Karpas-422 (cell line): ENCODE measurements around the gene PRKCZ. TPM values are rescaled to one million over a fixed set of nuclear protein-coding genes. Genes with fewer than 3 reads are reported as not detected.

ENCODE experiments used
- DNase-seq: peaks from one replicate; pipeline ENCODE4 v3.0.0-alpha.2; 2015
- H2AFZ ChIP-seq: fragments of 200-600 bp; sonication (generic); 2 replicates; pipeline ENCODE4 v1.6.1; 2014; ENCODE audit warnings: antibody characterized with exemption, low read length, mixed read lengths
- H3K27ac ChIP-seq: fragments of 200-600 bp; sonication (generic); 2 replicates; pipeline ENCODE4 v1.5.1; 2014; ENCODE audit warnings: mild to moderate bottlenecking, low read length, moderate library complexity
- H3K27me3 ChIP-seq: fragments of 200-600 bp; sonication (generic); 2 replicates; pipeline ENCODE4 v1.6.1; 2014; ENCODE audit warnings: low read length, mixed read lengths
- H3K36me3 ChIP-seq: fragments of 200-600 bp; sonication (generic); 2 replicates; pipeline ENCODE4 v1.6.1; 2014; ENCODE audit warnings: low read length, mixed read lengths; ENCODE audit not compliant: insufficient read depth
- H3K4me1 ChIP-seq: fragments of 200-600 bp; sonication (generic); 2 replicates; pipeline ENCODE4 v1.6.1; 2014; ENCODE audit warnings: mild to moderate bottlenecking, low read length, mixed read lengths
- H3K4me2 ChIP-seq: fragments of 200-600 bp; sonication (generic); 2 replicates; pipeline ENCODE4 v1.6.1; 2014; ENCODE audit warnings: low read length, low read depth, mild to moderate bottlenecking; ENCODE audit not compliant: poor library complexity, severe bottlenecking
- H3K4me3 ChIP-seq: fragments of 200-600 bp; sonication (generic); 2 replicates; pipeline ENCODE4 v1.5.1; 2014; ENCODE audit warnings: mild to moderate bottlenecking, antibody characterized with exemption, low read length, mixed read lengths
- H3K79me2 ChIP-seq: fragments of 200-600 bp; sonication (generic); 2 replicates; pipeline ENCODE4 v1.6.1; 2014; ENCODE audit warnings: mild to moderate bottlenecking, low read length, mixed read lengths
- H3K9ac ChIP-seq: fragments of 200-600 bp; sonication (generic); 2 replicates; pipeline ENCODE4 v1.6.0; 2014; ENCODE audit warnings: low read length
- H3K9me2 ChIP-seq: fragments of 200-600 bp; sonication (generic), shearing (Covaris generic); replicated peaks from 2 replicates; pipeline ENCODE4 v1.6.0; 2014; ENCODE audit warnings: mild to moderate bottlenecking, low read length, moderate library complexity; ENCODE audit not compliant: insufficient read depth
- H3K9me3 ChIP-seq: fragments of 300-700, 200-600 bp; sonication (generic); 2 replicates; pipeline ENCODE4 v1.6.1; 2014; ENCODE audit warnings: low read length, mixed read lengths
- H4K20me1 ChIP-seq: fragments of 200-600 bp; sonication (generic); 2 replicates; pipeline ENCODE4 v1.6.1; 2014; ENCODE audit warnings: mild to moderate bottlenecking, antibody characterized with exemption, low read length, low read depth; ENCODE audit not compliant: insufficient read depth
- total RNA-seq: library from RNA; depleted of rRNA; stranded (reverse); fragments of >200 nt; shearing (Covaris generic); gene quantifications from 2 replicates; pipeline ENCODE4 v1.2.3, GENCODE V29; 2014; ENCODE audit warnings: low replicate concordance

Gene PRKCZ
- total RNA-seq, 1 experiment from 2014 or later = not detected

DNA sequence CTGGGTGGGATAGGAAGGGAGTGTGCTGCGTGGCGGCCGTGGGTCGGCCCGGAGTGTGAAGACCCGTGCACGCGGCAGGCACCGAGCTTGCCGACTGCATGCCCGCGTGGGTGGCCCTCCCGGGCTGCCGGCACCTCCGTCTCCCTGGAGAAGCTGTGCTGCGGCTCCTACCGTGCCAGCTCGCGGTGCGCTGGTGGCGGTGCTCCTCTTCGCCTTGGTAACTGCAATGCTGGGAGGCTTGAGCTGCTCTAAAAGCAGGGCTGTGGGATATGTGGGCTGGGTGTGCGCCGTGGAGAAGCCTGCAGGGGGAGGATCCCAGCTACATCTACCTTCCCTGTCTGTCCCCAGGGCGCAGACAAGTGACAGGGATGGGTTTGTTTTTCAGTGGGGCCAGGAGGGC is 28.7 kb upstream of the PRKCZ start:
- H3K4me3 ChIP-seq = no peak overlapping the region
- DNase-seq = no peak
- H4K20me1 ChIP-seq = no peaks in the 10 kb centered on the region
- no peak overlapping the region for H3K27ac ChIP-seq
- H3K79me2 ChIP-seq = no peaks in the 10 kb centered on the region
- no peak overlapping the region for H3K9ac ChIP-seq
- H3K4me2 ChIP-seq = no peak overlapping the region
- H3K9me2 ChIP-seq = no peaks in the 10 kb centered on the region
- H3K4me1 ChIP-seq = peaks cover 7% of the 10 kb centered on the region
- H3K27me3 ChIP-seq = no peaks in the 10 kb centered on the region
- H3K36me3 ChIP-seq = no peaks in the 10 kb centered on the region
- no peak overlapping the region for H2AFZ ChIP-seq
- H3K9me3 ChIP-seq = no peaks in the 10 kb centered on the region

- H3K27ac ChIP-seq = no peak overlapping the region
- no peak overlapping the region for H3K4me2 ChIP-seq
- H3K9ac ChIP-seq = no peak overlapping the region
- H3K27me3 ChIP-seq = no peaks in the 10 kb centered on the region
- no peak for DNase-seq
- no peaks in the 10 kb centered on the region for H3K79me2 ChIP-seq
- H3K36me3 ChIP-seq = no peaks in the 10 kb centered on the region
- peaks cover 7% of the 10 kb centered on the region for H3K4me1 ChIP-seq
- H4K20me1 ChIP-seq = no peaks in the 10 kb centered on the region
- no peaks in the 10 kb centered on the region for H3K9me2 ChIP-seq
- H2AFZ ChIP-seq = no peak overlapping the region
- no peak overlapping the region for H3K4me3 ChIP-seq
- H3K9me3 ChIP-seq = no peaks in the 10 kb centered on the region
Observed at GRCh38 chr1:2022063-2022770, 28.0 kb upstream of the PRKCZ start.

DNA sequence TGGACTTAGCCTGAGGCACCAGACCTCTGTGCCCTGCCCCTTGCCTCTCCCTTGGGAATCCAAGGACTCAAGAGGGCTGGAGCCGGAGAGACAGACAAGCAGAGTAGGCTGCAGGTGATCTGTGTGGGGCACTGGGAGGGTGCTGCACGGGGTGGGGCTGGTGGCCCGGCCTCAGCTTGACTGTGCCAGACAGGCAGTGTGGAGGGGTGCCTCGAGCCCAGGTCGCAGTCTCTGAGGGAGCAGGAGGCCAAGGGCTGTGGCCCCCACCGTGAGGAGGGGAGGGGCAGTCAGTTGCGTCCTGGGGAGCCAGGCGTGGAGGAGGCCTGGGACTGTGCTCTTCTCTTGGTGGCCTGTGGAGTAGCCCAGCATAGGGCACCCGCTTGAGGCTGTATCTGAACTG is 27.0 kb upstream of the PRKCZ start:
- H3K4me2 ChIP-seq = no peak overlapping the region
- no peaks in the 10 kb centered on the region for H3K79me2 ChIP-seq
- no peak for DNase-seq
- H3K9ac ChIP-seq = no peak overlapping the region
- H3K9me3 ChIP-seq = no peaks in the 10 kb centered on the region
- no peaks in the 10 kb centered on the region for H3K27me3 ChIP-seq
- no peaks in the 10 kb centered on the region for H4K20me1 ChIP-seq
- H3K36me3 ChIP-seq = no peaks in the 10 kb centered on the region
- no peak overlapping the region for H2AFZ ChIP-seq
- peaks cover 7% of the 10 kb centered on the region for H3K4me1 ChIP-seq
- no peak overlapping the region for H3K4me3 ChIP-seq
- no peak overlapping the region for H3K27ac ChIP-seq
- no peaks in the 10 kb centered on the region for H3K9me2 ChIP-seq

DNA sequence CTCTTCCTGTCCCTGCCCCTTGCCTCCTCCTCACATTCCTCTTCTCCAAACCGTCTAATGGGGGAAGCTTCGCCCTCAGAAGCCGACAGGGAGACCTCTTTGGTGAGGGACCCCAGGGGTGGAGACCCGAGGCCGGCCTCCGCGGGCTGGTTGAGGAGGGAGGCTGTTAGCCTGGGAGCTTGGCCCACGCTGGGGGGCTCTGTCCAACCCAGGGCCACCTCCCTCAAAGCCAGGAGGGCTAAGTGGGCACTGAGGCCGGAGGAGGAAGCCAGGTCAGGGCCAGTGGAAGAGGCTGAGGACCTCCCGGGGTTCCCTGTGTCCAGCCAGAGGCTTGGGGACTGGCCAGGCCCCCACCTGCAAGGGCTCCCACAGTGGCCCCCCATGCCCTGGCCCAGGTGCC is 25.8 kb upstream of the PRKCZ start:
- no peak overlapping the region for H2AFZ ChIP-seq
- no peaks in the 10 kb centered on the region for H4K20me1 ChIP-seq
- H3K9ac ChIP-seq = no peak overlapping the region
- no peaks in the 10 kb centered on the region for H3K27me3 ChIP-seq
- H3K36me3 ChIP-seq = no peaks in the 10 kb centered on the region
- H3K4me2 ChIP-seq = no peak overlapping the region
- H3K27ac ChIP-seq = no peak overlapping the region
- H3K9me2 ChIP-seq = no peaks in the 10 kb centered on the region
- H3K4me3 ChIP-seq = no peak overlapping the region
- H3K4me1 ChIP-seq = peaks cover 7% of the 10 kb centered on the region
- H3K9me3 ChIP-seq = no peaks in the 10 kb centered on the region
- no peaks in the 10 kb centered on the region for H3K79me2 ChIP-seq
- DNase-seq = no peak

DNA sequence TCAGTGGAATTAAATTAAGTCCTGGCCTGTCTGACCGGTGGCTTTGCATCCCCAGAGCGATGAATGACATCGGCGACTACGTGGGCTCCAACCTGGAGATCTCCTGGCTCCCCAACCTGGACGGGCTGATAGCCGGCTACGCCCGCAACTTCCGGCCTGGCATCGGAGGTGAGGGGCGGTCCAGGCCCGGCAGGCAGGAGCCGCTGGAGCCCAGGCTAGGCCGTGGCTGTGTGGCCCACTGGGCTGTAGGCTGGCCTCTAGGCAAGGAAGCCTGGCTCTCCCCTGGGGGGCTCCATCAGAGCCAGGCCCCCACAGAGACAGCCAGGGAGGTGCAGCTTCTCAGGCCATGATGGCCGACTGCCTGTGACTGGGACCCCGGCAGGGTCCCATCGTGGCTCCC is 25.3 kb upstream of the PRKCZ start:
- no peak for DNase-seq
- Histone ChIP-seq H3K27me3 (no peaks in the 10 kb centered on the region), H3K9ac (no peak overlapping the region), H3K9me2 (no peaks in the 10 kb centered on the region), H2AFZ (no peak overlapping the region), H3K79me2 (no peaks in the 10 kb centered on the region), H3K36me3 (no peaks in the 10 kb centered on the region), H3K4me1 (peaks cover 7% of the 10 kb centered on the region), H4K20me1 (no peaks in the 10 kb centered on the region), H3K4me2 (no peak overlapping the region), H3K27ac (no peak overlapping the region), H3K9me3 (no peaks in the 10 kb centered on the region), H3K4me3 (no peak overlapping the region)

DNA sequence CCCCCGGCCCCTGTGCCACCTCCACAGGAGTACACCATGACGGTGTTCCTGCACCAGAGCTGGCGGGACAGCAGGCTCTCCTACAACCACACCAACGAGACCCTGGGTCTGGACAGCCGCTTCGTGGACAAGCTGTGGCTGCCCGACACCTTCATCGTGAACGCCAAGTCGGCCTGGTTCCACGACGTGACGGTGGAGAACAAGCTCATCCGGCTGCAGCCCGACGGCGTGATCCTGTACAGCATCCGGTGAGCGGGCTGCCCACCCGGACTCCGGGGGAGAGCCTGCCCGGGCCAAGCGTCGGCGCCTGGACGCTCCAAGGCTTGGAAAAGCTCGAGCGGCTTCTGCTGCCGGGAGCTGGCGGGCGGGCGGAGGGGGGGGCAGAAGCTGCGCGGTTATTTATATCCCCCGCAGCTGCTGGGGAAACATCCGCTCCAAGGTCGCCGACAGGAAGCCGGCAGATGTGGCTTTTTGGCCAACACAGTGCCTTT is 24.7 kb upstream of the PRKCZ start:
- DNase-seq = no peak
- Histone ChIP-seq H3K36me3 (no peaks in the 10 kb centered on the region), H3K79me2 (no peaks in the 10 kb centered on the region), H4K20me1 (no peaks in the 10 kb centered on the region), H3K27me3 (no peaks in the 10 kb centered on the region), H2AFZ (no peak overlapping the region), H3K27ac (no peak overlapping the region), H3K9me2 (no peaks in the 10 kb centered on the region), H3K9ac (no peak overlapping the region), H3K4me1 (peaks cover 7% of the 10 kb centered on the region), H3K4me2 (no peak overlapping the region), H3K4me3 (no peak overlapping the region), H3K9me3 (no peaks in the 10 kb centered on the region)

DNA sequence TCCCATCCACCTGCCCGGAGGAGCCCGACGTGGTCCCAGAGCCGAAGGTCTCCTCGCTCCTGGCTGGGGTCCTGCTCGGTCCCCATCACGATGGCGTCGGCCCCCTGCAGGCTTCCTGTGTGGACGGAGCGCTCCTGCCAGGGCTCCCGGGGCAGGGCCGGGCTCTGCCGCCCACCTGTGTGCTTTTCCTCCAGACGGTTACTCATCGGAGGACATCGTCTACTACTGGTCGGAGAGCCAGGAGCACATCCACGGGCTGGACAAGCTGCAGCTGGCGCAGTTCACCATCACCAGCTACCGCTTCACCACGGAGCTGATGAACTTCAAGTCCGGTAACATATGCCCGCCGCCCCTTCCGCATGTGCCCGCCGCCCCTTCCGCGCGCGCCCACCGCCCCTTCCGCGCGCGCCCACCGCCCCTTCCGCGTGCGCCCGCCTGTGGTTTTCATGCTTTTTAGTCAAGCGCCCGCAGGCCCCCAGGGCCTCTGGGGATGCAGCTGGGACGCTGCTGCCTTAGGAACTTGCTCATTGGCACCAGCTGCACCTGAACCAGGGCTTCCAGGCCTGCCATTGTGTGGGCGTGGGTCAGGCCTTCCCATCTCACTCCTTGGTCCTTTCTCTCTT is 22.1 kb upstream of the PRKCZ start:
- Histone ChIP-seq H3K27me3 (no peaks in the 10 kb centered on the region), H3K4me2 (no peak overlapping the region), H3K4me1 (no peaks in the 10 kb centered on the region), H3K4me3 (no peak overlapping the region), H3K36me3 (no peaks in the 10 kb centered on the region), H3K27ac (no peak overlapping the region), H2AFZ (no peak overlapping the region), H3K9ac (no peak overlapping the region), H4K20me1 (no peaks in the 10 kb centered on the region), H3K9me3 (no peaks in the 10 kb centered on the region), H3K79me2 (no peaks in the 10 kb centered on the region), H3K9me2 (no peaks in the 10 kb centered on the region)
- DNase-seq = no peak

DNA sequence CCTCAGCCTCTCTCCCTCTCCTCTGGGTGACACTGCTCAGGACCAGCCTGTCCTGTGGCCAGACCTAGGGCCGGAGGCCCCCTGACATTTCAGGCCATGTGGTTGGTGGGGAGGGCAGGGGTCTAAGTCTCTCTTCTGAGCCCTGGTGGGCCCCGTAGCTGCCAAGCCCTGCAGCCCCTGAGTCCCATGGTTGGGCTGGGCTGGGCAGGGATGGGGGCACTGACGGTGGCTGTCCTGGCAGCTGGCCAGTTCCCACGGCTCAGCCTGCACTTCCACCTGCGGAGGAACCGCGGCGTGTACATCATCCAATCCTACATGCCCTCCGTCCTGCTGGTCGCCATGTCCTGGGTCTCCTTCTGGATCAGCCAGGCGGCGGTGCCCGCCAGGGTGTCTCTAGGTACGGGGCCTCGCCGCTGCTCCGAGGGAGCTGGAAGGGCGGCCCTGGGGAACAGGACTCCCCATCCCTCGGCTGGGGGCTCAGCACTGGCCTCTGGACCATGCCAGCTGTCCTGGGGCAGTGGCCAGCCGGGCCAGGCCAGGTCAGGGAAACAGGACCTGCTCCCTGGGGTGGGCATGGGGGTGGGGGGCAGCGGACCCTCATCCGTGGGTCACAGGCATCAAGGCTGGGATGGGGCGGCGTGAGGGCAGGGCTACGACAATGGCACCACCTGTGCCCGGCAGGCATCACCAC is 21.2 kb upstream of the PRKCZ start:
- DNase-seq = no peak
- no peaks in the 10 kb centered on the region for H3K9me2 ChIP-seq
- no peak overlapping the region for H2AFZ ChIP-seq
- H3K9me3 ChIP-seq = no peaks in the 10 kb centered on the region
- no peak overlapping the region for H3K4me2 ChIP-seq
- no peaks in the 10 kb centered on the region for H3K36me3 ChIP-seq
- H3K4me3 ChIP-seq = no peak overlapping the region
- H3K79me2 ChIP-seq = no peaks in the 10 kb centered on the region
- no peak overlapping the region for H3K27ac ChIP-seq
- H3K27me3 ChIP-seq = no peaks in the 10 kb centered on the region
- no peaks in the 10 kb centered on the region for H3K4me1 ChIP-seq
- H3K9ac ChIP-seq = no peak overlapping the region
- no peaks in the 10 kb centered on the region for H4K20me1 ChIP-seq
